Activated CD4-positive, alpha-beta T cell treated with anti-CD3 and anti-CD28 coated beads, Interleukin-2, amount 10 ng/mL, durations not matched to agents 7 days and 5 days (primary cell): ENCODE results near the gene SHC3. TPM values are rescaled to one million over a fixed set of nuclear protein-coding genes. Genes with fewer than 3 reads are reported as not detected.

ENCODE experiments used
- CTCF ChIA-PET: fragments of 350-600 bp; sonication (Branson Sonifier 250); formaldehyde crosslinking; loops from one replicate; lab custom pipeline; 2021; ENCODE audit warnings: antibody characterized with exemption; lab: Charles Lee
- POLR2A ChIA-PET: fragments of 350-600 bp; sonication (Branson Sonifier 250); formaldehyde crosslinking; loops from one replicate; lab custom pipeline; 2021; ENCODE audit warnings: antibody characterized with exemption; lab: Charles Lee
- DNase-seq: peaks from one replicate; pipeline ENCODE4 v3.0.0-alpha.2; 2020
- H3K27ac Mint-ChIP-seq: one replicate; pipeline ENCODE4 v1.8.0; 2021; ENCODE audit warnings: mild to moderate bottlenecking, moderate library complexity, mixed read lengths
- H3K27me3 Mint-ChIP-seq: one replicate; pipeline ENCODE4 v1.8.0; 2021; ENCODE audit warnings: mixed read lengths
- H3K36me3 Mint-ChIP-seq: one replicate; pipeline ENCODE4 v1.8.0; 2021; ENCODE audit warnings: low read depth, mixed read lengths
- H3K4me1 Mint-ChIP-seq: one replicate; pipeline ENCODE4 v1.8.0; 2021; ENCODE audit warnings: mixed read lengths
- H3K4me3 Mint-ChIP-seq: one replicate; pipeline ENCODE4 v1.8.0; 2021; ENCODE audit warnings: mild to moderate bottlenecking, moderate library complexity, mixed read lengths
- H3K9me3 Mint-ChIP-seq: one replicate; pipeline ENCODE4 v1.8.0; 2021; ENCODE audit warnings: mixed read lengths
- total RNA-seq, 2 experiments: library from RNA; stranded (reverse); gene quantifications; one replicate each; pipeline ENCODE4 v1.2.3, GENCODE V29; 2021

SHC3 gene
- total RNA-seq, 2 experiments from 2014 or later: not detected

DNA sequence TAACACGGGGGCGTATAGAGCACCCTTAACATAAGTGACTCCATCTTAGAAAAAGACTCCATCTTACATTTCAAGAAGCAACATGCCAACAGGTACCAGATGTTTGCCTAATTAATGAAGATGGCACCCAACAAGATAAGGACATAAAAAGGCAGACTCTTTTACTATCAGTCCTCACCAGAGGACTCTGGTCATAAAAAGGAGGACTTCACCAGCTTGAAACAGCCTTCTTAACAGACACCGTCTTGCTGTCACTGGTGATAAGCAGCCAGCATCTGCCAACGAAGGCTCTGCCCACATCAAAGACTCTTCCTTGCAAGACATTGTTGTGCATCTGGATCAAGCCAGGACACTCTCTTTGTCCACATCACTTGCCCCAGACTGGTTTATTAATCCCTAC lies 107.0 kb downstream of the SHC3 start:
- CTCF ChIA-PET: no interaction called here
- Mint-ChIP-seq H3K36me3 (no peaks in the 10 kb centered on the region), H3K27ac (no peak overlapping the region), H3K27me3 (peaks cover 16% of the 10 kb centered on the region), H3K4me1 (no peaks in the 10 kb centered on the region), H3K9me3 (no peaks in the 10 kb centered on the region), H3K4me3 (no peak overlapping the region)
- POLR2A ChIA-PET: interaction anchor here (0.6 kb wide), 1 partner anchor 56 kb away, joined by 4 read pairs; no protein-coding TSS in a partner anchor
- no peak for DNase-seq

DNA sequence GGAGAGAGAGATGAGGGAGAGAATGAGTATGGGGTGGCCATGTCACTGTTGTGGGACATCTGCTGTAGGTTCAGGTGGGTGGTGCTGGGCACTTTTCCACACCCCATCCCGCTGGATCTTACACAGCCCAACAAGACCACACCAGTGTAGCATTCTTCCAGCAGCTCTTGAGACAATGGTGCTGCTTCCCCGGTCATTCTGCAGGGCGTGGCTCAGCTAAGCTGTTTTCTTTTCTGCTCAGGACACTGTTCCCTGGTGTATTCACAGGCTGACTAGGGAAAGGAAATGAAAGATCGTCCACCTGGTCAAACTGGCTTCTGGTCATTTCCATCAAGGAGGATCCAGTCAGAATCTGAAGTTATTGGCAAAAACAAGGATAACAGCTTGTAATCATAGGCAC lies 111.8 kb downstream of the SHC3 start:
- Mint-ChIP-seq H3K27me3 (peaks cover 8% of the 10 kb centered on the region), H3K9me3 (no peaks in the 10 kb centered on the region), H3K27ac (no peak overlapping the region), H3K4me3 (no peak overlapping the region), H3K36me3 (no peaks in the 10 kb centered on the region), H3K4me1 (no peaks in the 10 kb centered on the region)
- ChIA-PET POLR2A (no interaction called here), CTCF (interaction anchor here (0.7 kb wide), 1 partner anchor 13 kb away, joined by 3 read pairs; no protein-coding TSS in a partner anchor)
- no peak for DNase-seq

DNA sequence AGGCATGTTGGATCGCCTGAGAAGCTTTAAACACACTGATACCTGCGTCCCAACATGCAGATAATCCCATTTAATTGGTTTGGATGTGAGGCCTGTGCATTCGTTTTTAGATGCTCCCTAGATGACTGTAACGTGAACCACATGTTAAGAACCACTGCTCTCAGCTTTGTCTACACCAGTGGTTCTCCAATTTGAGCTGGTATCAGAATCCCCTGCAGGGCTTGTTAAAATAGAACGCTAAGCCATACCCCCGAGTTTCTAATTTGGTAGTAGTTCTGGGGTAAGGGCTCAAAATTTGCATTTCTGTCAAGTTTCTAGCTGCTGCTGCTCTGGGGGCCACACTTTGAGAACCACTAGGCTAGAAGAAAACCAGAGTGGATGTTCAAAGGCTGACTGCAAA lies 112.7 kb downstream of the SHC3 start:
- peaks cover 8% of the 10 kb centered on the region for H3K27me3 Mint-ChIP-seq
- H3K9me3 Mint-ChIP-seq: no peaks in the 10 kb centered on the region
- no peak overlapping the region for H3K27ac Mint-ChIP-seq
- ChIA-PET CTCF (interaction anchor here (1.1 kb wide), 1 partner anchor 182 kb away, joined by 3 read pairs; no protein-coding TSS in a partner anchor), POLR2A (no interaction called here)
- no peak for DNase-seq
- H3K4me3 Mint-ChIP-seq: no peak overlapping the region
- no peaks in the 10 kb centered on the region for H3K36me3 Mint-ChIP-seq
- no peaks in the 10 kb centered on the region for H3K4me1 Mint-ChIP-seq

DNA sequence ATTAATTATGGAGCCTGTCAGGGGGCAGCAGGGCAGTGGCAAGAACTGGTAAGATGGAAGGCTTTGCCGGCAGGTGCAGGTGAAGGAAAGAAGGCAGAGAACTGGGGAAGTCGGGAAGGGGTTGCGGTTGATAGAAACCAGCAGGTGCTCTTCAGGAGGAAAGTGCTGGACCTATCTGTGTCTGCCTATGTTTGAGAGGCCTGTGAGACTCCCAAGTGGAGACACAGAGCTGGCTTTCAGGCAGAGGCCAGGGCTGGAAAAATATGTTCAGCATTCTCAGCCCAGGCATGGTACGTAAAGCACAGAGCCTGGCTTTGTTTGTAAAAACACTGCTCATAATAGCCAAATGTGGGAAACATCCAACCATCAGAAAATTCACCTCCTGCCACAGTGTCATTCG lies 117.8 kb downstream of the SHC3 start:
- Mint-ChIP-seq H3K4me1 (no peaks in the 10 kb centered on the region), H3K27me3 (no peaks in the 10 kb centered on the region), H3K36me3 (no peaks in the 10 kb centered on the region)

DNA sequence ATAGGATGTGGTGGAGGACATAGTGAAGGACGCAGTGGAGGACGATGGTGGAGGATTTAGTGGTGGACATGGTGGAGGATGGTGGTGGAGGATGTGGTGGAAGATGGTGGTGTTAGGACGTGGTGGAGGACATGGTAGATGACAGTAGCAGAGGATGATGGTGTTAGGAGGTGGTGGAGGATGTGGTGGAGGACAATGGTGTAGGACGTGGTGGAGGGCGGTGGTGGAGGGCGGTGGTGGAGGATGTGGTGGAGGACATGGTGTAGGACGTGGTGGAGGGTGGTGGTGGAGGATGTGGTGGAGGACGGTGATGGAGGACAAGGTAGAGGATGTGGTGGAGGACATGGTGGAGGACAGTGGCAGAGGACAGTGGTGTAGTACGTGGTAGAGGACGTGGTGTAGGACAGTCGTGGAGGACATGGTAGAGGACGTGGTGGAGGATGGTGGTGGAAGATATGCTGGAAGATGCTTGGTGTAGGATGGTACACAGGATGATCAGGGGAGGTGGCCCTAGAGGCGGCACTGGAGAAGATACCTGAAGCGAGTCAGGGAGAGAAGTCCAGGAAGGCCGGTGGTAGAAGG lies 118.6 kb downstream of the SHC3 start:
- ChIA-PET POLR2A (no interaction called here), CTCF (no interaction called here)
- Mint-ChIP-seq H3K9me3 (no peaks in the 10 kb centered on the region), H3K27ac (no peak overlapping the region), H3K36me3 (no peaks in the 10 kb centered on the region), H3K4me1 (no peaks in the 10 kb centered on the region), H3K4me3 (no peak overlapping the region), H3K27me3 (peaks cover 4% of the 10 kb centered on the region)
- no peak for DNase-seq

More for the DNA sequence above, 117.8 kb downstream of the SHC3 start:
- ChIA-PET POLR2A (no interaction called here), CTCF (no interaction called here)
- H3K9me3 Mint-ChIP-seq: no peaks in the 10 kb centered on the region
- H3K27ac Mint-ChIP-seq: no peak overlapping the region
- H3K4me3 Mint-ChIP-seq: no peak overlapping the region
- no peak for DNase-seq

DNA sequence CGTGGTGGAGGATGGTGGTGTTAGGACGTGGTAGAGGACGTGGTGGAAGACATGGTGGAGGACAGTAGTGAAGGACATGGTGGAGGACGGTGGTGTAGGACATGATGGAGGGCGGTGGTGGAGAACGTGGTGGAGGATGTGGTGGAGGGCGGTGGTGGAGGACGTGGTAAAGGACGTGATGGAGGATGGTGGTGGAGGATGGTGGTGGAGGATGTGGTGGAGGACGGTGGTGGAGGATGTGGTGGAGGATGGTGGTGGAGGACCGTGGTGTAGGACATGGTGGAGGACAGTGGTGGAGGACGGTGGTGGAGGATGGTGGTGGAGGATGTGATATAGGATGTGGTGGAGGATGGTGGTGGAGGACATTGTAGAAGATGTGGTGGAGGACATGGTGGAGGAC lies 119.7 kb downstream of the SHC3 start:
- no peaks in the 10 kb centered on the region for H3K36me3 Mint-ChIP-seq
- CTCF ChIA-PET: no interaction called here
- H3K9me3 Mint-ChIP-seq: no peaks in the 10 kb centered on the region
- H3K27ac Mint-ChIP-seq: no peak overlapping the region
- no peaks in the 10 kb centered on the region for H3K4me1 Mint-ChIP-seq
- POLR2A ChIA-PET: no interaction called here
- no peak for DNase-seq
- H3K27me3 Mint-ChIP-seq: peaks cover 4% of the 10 kb centered on the region
- H3K4me3 Mint-ChIP-seq: no peak overlapping the region

DNA sequence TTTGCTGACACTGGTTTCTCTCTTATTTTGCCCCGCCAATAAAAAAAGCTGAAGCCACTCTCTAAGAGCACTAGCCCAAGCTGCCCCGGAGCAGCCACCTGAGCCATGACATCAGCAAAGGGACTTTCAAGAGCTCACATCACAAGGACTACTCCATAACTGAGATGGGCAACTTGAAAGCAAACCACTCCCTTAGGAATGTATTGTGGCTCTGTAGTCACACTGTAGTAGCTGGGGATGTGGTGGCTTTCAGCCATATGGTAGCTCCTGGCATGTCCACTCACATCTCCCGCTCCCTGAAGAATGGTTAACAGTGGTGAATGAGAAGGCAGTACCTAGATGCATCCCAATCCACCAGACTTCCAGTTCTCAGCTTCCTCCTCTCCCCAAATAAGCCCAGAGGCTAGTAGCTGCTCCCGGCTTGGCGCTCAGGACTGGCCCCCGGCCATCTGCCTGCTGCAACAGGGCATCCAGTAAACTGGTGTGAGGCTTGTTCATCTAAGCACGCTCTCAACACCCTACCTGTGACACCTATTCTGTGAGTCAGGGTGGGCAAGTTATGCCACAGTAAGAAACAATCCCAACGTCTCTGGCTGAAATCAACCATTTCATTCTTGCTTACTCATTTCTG lies 123.6 kb downstream of the SHC3 start:
- Mint-ChIP-seq H3K27me3 (peaks cover 4% of the 10 kb centered on the region), H3K4me1 (no peaks in the 10 kb centered on the region), H3K4me3 (no peak overlapping the region), H3K9me3 (no peaks in the 10 kb centered on the region), H3K27ac (no peak overlapping the region), H3K36me3 (no peaks in the 10 kb centered on the region)
- POLR2A ChIA-PET: no interaction called here
- CTCF ChIA-PET: no interaction called here
- no peak for DNase-seq

DNA sequence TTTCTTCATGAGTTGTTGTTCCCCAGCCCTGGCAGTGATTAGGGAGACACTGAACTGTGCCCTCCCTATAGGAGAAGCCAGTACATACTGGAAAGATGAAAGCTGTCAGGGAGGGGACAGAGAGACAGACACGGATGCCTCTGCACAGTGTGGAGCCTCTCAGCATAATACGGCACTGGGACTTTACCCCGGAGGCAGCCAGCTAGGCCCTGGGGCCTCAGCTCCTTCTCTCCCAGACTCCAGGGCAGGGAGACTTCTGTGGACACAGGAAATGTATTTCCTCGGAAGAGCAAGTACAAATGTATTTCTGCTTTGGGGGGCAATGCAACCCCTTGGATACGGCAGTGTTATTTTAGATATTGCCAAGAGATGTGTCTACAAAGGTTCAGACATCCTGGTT lies 125.3 kb downstream of the SHC3 start:
- Mint-ChIP-seq H3K36me3 (no peaks in the 10 kb centered on the region), H3K27me3 (peaks cover 7% of the 10 kb centered on the region), H3K9me3 (no peaks in the 10 kb centered on the region), H3K4me3 (no peak overlapping the region), H3K4me1 (no peaks in the 10 kb centered on the region), H3K27ac (no peak overlapping the region)
- no peak for DNase-seq
- ChIA-PET POLR2A (no interaction called here), CTCF (no interaction called here)

DNA sequence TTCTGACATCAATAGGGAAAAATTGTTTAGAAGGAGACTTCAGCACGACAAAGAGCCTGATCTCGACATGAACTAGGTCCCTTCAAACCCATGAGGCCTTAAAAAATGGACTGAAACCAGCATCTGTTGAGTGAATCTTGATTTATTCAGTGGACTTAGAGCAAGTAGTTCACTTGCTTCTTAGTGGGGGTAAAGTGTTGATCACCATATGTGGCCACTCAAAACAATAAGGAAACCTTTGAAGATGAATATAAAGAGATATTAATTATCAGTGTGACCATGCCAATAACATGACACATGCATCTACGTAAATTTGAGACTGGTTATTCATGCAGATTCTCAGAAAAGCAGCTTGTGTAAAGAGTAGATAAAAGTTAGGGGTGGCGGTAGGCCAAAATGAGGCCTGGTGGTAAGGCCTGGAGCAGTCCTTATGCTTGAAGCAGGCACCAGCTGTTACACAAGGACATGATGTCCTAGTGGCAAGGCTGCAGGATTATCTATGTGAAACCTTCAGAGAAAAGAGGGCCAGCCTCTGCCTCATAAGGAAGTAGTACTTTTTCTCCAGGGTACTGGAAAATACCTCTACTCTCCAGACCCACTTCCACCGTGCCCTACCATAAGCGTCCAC lies 126.0 kb downstream of the SHC3 start:
- Mint-ChIP-seq H3K36me3 (no peaks in the 10 kb centered on the region), H3K27me3 (peaks cover 8% of the 10 kb centered on the region), H3K4me1 (no peaks in the 10 kb centered on the region), H3K9me3 (no peaks in the 10 kb centered on the region), H3K4me3 (no peak overlapping the region), H3K27ac (no peak overlapping the region)
- no peak for DNase-seq
- CTCF ChIA-PET: no interaction called here
- POLR2A ChIA-PET: no interaction called here

DNA sequence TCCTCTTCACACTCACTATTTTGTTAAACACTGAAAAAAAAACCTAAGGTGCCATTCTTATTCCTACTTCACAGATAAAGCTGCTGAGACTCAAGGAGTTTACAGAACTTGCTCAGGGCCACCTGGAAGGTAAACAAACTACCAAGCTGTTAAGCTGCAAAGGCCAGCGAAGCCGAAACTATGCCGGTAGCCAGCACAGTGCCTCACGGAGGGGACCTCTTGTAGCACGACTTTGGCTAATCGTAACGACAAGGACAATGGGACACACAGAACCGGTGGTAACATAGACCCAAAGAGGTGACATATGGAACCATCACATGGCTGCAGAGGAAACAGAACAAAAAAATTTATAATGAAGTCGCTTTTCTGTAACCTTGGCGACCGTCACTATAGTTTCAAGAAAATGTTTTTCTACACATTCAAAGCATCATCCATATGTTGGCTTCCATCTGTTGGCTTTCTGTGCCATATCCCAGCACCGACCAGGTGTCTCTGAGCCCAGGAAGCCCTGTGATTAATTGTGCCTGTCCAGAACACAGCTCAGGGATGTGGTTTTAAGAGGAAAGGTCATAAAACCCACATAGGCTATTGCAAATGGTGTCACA lies 127.1 kb downstream of the SHC3 start:
- DNase-seq: no peak
- CTCF ChIA-PET: no interaction called here
- Mint-ChIP-seq H3K9me3 (no peaks in the 10 kb centered on the region), H3K27ac (no peak overlapping the region), H3K4me3 (no peak overlapping the region), H3K36me3 (no peaks in the 10 kb centered on the region), H3K4me1 (no peaks in the 10 kb centered on the region), H3K27me3 (peaks cover 13% of the 10 kb centered on the region)
- POLR2A ChIA-PET: no interaction called here

DNA sequence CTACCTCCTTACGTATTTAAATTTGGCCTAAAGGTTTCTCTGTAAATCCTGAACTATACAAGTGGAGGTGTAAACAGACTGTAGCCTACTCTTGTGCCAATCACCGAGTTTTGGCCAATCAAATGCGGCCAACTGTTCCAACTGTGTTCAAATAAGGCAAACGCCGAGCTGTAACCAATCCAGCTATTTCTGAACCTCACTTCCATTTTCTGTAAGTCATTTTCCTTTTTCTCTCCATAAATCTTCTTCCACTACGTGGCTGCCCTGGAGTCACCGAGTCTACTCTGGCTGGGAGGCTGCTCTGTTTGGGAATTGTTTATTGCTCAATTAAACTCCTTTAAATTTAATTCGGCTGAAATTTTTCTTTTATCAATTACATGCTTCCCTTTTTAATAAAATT lies 129.0 kb downstream of the SHC3 start:
- no peak overlapping the region for H3K27ac Mint-ChIP-seq
- no peak overlapping the region for H3K4me3 Mint-ChIP-seq
- peaks cover 10% of the 10 kb centered on the region for H3K27me3 Mint-ChIP-seq
- no peaks in the 10 kb centered on the region for H3K36me3 Mint-ChIP-seq
- H3K4me1 Mint-ChIP-seq: no peaks in the 10 kb centered on the region
- ChIA-PET CTCF (no interaction called here), POLR2A (no interaction called here)
- H3K9me3 Mint-ChIP-seq: no peaks in the 10 kb centered on the region
- DNase-seq: no peak

DNA sequence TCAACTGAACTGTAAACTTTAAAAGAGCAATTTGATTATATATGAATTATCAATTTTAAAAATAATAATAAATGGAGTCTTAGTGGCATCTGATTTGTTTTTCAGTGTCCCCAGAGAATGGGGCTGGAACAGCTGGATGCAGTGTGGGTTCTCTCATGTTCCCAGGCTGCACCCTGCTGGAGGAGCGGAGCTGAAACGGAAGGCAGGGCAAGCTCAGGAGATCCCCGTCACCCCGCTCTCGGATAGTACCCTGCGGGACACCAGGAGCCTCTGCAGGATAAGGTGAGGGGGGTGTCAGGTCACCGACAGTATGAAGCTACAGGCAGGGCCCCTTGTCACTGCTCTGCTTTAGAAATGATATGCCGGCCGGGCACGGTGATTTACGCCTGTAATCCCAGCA lies 130.0 kb downstream of the SHC3 start:
- no peaks in the 10 kb centered on the region for H3K36me3 Mint-ChIP-seq
- POLR2A ChIA-PET: no interaction called here
- CTCF ChIA-PET: no interaction called here
- H3K4me3 Mint-ChIP-seq: no peak overlapping the region
- H3K27me3 Mint-ChIP-seq: peaks cover 10% of the 10 kb centered on the region
- H3K4me1 Mint-ChIP-seq: no peaks in the 10 kb centered on the region
- H3K27ac Mint-ChIP-seq: no peak overlapping the region
- no peak for DNase-seq
- no peaks in the 10 kb centered on the region for H3K9me3 Mint-ChIP-seq

DNA sequence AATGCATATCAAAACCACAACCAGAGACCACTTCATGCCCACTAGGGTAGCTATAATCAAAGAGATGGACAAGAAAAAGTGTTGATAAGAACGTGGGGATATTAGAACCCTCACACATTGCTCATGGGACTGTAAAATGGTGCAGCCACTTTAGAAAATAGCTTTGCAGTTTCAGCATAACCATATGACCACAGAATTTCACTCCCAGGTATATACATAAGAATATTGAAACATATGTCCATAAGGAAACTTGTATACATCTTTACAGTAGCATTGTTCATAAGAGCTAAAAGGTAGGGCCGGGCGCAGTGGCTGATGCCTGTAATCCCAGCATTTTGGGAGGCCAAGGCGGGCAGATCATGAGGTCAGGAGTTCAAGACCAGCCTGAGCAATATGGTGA lies 131.0 kb downstream of the SHC3 start:
- Mint-ChIP-seq H3K27ac (no peak overlapping the region), H3K27me3 (peaks cover 10% of the 10 kb centered on the region), H3K4me3 (no peak overlapping the region), H3K36me3 (no peaks in the 10 kb centered on the region), H3K9me3 (no peaks in the 10 kb centered on the region), H3K4me1 (no peaks in the 10 kb centered on the region)
- DNase-seq: no peak
- ChIA-PET CTCF (no interaction called here), POLR2A (no interaction called here)
